Esophagus muscularis mucosa (tissue), 4 donors: ENCODE measurements around the gene GSTT4. TPM values are rescaled to one million over a fixed set of nuclear protein-coding genes. Genes with fewer than 3 reads are reported as not detected.
"Not testable (repeated sequence)": the region's sequence is repeated elsewhere in the genome, so short reads cannot be mapped to it uniquely, and the experiment has no call there.

Experiments
- DNase-seq: peaks from one replicate; pipeline ENCODE4 v3.0.0-alpha.2; 2017; ENCODE audit errors: extremely low spot score
- H3K27ac ChIP-seq, 4 donors: fragments of 200-600 bp; sonication (generic); replicated peaks in 1 of 4; 1 replicate in 3 of 4; 2 replicates in 1 of 4; pipeline ENCODE4 v1.5.1; 2016 to 2019; ENCODE audit warnings: mild to moderate bottlenecking in 1 of 4
- H3K27me3 ChIP-seq, 4 donors: fragments of 200-600 bp; sonication (generic); one replicate each; pipeline versions ENCODE4 v1.5.1 to v1.6.0; 2016 to 2019
- H3K36me3 ChIP-seq, 4 donors: fragments of 200-600 bp; sonication (generic); one replicate each; pipeline ENCODE4 v1.5.1; 2016 to 2019
- H3K4me1 ChIP-seq, 4 donors: fragments of 200-600 bp; sonication (generic); one replicate each; pipeline ENCODE4 v1.5.1; 2016 to 2019
- H3K4me3 ChIP-seq, 4 donors: fragments of 200-600 bp; sonication (generic); 1 replicate in 2 of 4; 2 replicates in 2 of 4; pipeline ENCODE4 v1.5.1; 2016 to 2019; ENCODE audit warnings: mild to moderate bottlenecking in 4 of 4, moderate library complexity in 1 of 4
- H3K9me3 ChIP-seq, 4 donors: fragments of 200-600 bp; sonication (generic); 1 replicate in 3 of 4; 2 replicates in 1 of 4; pipeline ENCODE4 v1.5.1; 2016 to 2019
- EP300 ChIP-seq: sonication (generic); formaldehyde crosslinking; IDR thresholded peaks from one replicate; pipeline ENCODE4 v1.6.1; 2017; ENCODE audit warnings: antibody characterized with exemption
- POLR2A ChIP-seq: fragments of 450-650 bp; IDR thresholded peaks from one replicate; pipeline ENCODE4 v1.6.1; 2017; ENCODE audit warnings: antibody characterized with exemption, moderate library complexity, mild to moderate bottlenecking, low read depth
- POLR2AphosphoS5 ChIP-seq, 2 donors: sonication (generic); formaldehyde crosslinking; IDR thresholded peaks; one replicate each; pipeline ENCODE4 v1.6.1; 2017; ENCODE audit warnings: antibody characterized with exemption in 2 of 2
- WGBS: methylation state at CpG from one replicate; pipeline ENCODE4 v1.1.5; 2018; 5-methylcytosine and 5-hydroxymethylcytosine counted together
- intact Hi-C: fragments of 100-400 bp; cut with DNase I; formaldehyde crosslinking; loops from one replicate; pipeline ENCODE4 v1.15.1; 2023
- total RNA-seq, 4 donors: library from RNA; depleted of rRNA; stranded (reverse); fragments of >200 nt; gene quantifications; one replicate each; pipeline versions ENCODE4 v1.1.0 to v1.2.1, GENCODE V29; 2016
- TF ChIP-seq, protein P1 (sequence below), 3 experiments: fragments of 200-600 bp in 2 of 3; fragments of 450-650 bp in 1 of 3; sonication (generic) in 2 of 3; IDR thresholded peaks; one replicate each; pipeline ENCODE4 v1.5.1; 2017 to 2019; ENCODE audit warnings: antibody characterized with exemption in 3 of 3, mild to moderate bottlenecking in 2 of 3, moderate library complexity in 1 of 3

Gene GSTT4
- total RNA-seq, 4 donors from 2014 or later = not detected

DNA sequence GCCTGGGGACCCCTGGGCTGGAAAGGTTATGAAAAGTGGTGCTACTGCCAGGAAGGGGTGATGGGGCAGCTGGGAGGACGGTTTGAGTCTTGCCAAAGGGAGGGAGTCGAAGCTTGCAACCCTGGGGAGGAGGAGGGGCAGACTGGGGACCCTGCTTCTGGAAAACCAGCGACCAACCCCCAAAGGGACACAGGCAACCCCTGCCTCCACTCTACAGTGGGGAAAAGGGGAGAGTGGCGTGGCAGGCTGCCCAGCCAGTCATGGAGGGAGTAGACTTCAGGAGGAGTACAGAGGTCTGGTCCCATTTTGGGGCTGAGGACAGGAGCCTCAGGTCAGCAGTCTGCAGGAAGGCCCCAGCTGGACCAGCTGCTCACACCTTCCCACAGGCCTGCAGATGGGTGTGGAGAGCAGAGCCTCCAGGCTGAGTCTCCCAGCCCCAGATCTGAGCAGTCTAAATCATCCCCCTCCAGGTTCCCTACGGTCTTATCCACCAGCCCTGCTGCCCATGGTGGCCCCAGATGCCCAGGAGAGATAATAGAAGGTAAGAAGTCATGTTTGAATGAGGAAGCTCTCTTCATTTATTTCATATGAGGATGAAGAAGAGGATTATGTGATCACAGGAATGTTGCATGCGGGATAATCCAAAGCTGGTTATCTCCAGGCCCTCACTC is 34.3 kb downstream of the GSTT4 start:
- peaks cover 0 to 21% (median 13%) of the 10 kb centered on the region in 4 donors for H3K4me1 ChIP-seq
- H3K27me3 ChIP-seq = no peaks in the 10 kb centered on the region
- no peak overlapping the region for H3K27ac ChIP-seq
- no peaks in the 10 kb centered on the region for H3K9me3 ChIP-seq
- no peak overlapping the region for H3K4me3 ChIP-seq
- 79% methylated on average over 6 of the region's 6 CpGs for WGBS
- peaks cover 15 to 30% (median 29%) of the 10 kb centered on the region in 4 donors for H3K36me3 ChIP-seq
- intact Hi-C loops = loop anchor here (5.0 kb wide), 1 partner anchor 44 kb away; no protein-coding TSS in a partner anchor
- TF ChIP-seq EP300 (no peak), POLR2A (no peak), POLR2AphosphoS5 (IDR thresholded peaks at IDR 0.05) (no peak)
- TF ChIP-seq, protein P1, sequence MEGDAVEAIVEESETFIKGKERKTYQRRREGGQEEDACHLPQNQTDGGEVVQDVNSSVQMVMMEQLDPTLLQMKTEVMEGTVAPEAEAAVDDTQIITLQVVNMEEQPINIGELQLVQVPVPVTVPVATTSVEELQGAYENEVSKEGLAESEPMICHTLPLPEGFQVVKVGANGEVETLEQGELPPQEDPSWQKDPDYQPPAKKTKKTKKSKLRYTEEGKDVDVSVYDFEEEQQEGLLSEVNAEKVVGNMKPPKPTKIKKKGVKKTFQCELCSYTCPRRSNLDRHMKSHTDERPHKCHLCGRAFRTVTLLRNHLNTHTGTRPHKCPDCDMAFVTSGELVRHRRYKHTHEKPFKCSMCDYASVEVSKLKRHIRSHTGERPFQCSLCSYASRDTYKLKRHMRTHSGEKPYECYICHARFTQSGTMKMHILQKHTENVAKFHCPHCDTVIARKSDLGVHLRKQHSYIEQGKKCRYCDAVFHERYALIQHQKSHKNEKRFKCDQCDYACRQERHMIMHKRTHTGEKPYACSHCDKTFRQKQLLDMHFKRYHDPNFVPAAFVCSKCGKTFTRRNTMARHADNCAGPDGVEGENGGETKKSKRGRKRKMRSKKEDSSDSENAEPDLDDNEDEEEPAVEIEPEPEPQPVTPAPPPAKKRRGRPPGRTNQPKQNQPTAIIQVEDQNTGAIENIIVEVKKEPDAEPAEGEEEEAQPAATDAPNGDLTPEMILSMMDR (IDR thresholded peaks at IDR 0.05) = no peak
- DNase-seq = peak; percentile 31

DNA sequence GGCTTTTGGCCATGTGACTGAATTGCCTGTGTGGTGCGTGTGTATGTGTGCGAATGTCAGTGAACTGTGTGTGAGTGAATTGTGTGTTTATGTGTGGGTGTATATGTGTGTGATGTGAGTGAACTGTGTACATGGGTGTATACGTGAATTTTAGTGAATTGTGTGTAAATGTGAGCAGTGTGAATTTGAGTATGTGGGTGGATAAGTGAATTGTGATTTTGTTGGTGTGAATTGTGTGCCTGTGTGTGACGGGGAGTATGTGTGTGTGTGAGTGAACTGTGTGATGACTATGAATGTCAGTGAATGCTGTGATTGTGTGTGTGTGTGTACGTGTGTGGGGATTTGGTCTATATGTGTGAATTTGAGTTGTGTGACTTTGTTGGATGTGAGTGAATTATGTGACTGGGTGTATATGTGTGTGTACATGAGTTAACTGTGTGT is 35.0 kb downstream of the GSTT4 start:
- TF ChIP-seq, protein P1 (IDR thresholded peaks at IDR 0.05) = no peak
- peaks cover 0 to 21% (median 13%) of the 10 kb centered on the region in 4 donors for H3K4me1 ChIP-seq
- no peak overlapping the region for H3K4me3 ChIP-seq
- no peaks in the 10 kb centered on the region for H3K9me3 ChIP-seq
- no peaks in the 10 kb centered on the region for H3K27me3 ChIP-seq
- intact Hi-C loops = loop anchor here (5.0 kb wide), 1 partner anchor 43 kb away; no protein-coding TSS in a partner anchor
- H3K36me3 ChIP-seq = peaks cover 15 to 30% (median 29%) of the 10 kb centered on the region in 4 donors
- 75% methylated on average over 5 of the region's 5 CpGs for WGBS
- no peak overlapping the region for H3K27ac ChIP-seq
- peak; percentile 62 for DNase-seq

DNA sequence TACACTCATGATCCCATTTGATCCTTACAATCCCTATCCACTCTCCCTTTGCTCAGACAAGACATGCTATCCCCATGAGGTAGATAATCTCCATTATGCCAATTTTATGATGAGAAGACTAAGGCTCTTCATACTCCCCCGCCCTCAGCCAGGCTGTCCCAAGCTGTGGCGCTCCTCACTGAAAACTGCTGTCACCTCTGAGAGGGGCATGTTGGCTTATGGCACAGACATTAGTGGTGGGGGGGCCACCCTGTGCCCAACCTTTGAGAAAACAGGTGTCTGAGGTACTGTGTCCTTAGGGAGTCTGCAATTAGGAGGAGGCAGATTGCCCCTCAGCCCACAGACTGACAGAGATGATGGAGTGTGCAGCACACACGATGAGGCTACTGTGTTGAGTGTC is 36.2 kb downstream of the GSTT4 start:
- peak; percentile 62 for DNase-seq

DNA sequence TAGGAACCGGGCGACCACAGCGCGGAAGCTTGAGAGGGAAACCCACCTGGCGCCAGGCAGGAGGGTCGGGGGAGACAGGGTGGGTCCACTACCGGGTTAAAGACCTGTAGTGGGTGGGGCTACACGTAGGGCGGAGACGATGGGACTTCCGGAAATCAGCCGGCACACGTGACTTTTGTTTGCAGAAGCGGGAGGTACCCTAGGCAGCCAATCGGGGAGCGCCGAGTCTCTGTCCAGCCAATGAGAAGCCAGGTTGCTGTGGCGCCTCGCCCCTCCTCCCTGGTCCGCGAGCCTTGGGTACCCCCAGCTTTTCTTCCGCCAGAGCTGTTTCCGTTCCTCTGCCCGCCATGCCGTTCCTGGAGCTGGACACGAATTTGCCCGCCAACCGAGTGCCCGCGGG is 38.7 kb downstream of the GSTT4 start, which contains the start of gene DDTL:
Gene DDTL (plus strand): TSS at position 321 of the 400 bp plus-strand sequence. CDS start 27 bp downstream, at position 348.
- intact Hi-C loops, H3K9me3 ChIP-seq, H3K4me3 ChIP-seq, H3K27ac ChIP-seq, DNase-seq, H3K27me3 ChIP-seq: not testable (repeated sequence)
- no CpG with 5 or more reads among the region's 30 CpGs for WGBS
- Histone ChIP-seq H3K4me1 (peaks cover 0 to 18% (median 10%) of the 10 kb centered on the region in 4 donors), H3K36me3 (peaks cover 13 to 26% (median 26%) of the 10 kb centered on the region in 4 donors)

More for the DNA sequence above, 36.2 kb downstream of the GSTT4 start:
- 92% methylated on average over 3 of the region's 3 CpGs for WGBS
- TF ChIP-seq POLR2AphosphoS5 (IDR thresholded peaks at IDR 0.05) (no peak), POLR2A (no peak), EP300 (no peak)
- TF ChIP-seq, protein P1 (IDR thresholded peaks at IDR 0.05) = no peak
- H3K4me3 ChIP-seq = no peak overlapping the region
- intact Hi-C loops = no loop called here
- H3K27ac ChIP-seq = no peak overlapping the region
- H3K36me3 ChIP-seq = peaks cover 15 to 30% (median 29%) of the 10 kb centered on the region in 4 donors
- peaks cover 0 to 21% (median 13%) of the 10 kb centered on the region in 4 donors for H3K4me1 ChIP-seq
- H3K27me3 ChIP-seq = no peaks in the 10 kb centered on the region
- no peaks in the 10 kb centered on the region for H3K9me3 ChIP-seq

DNA sequence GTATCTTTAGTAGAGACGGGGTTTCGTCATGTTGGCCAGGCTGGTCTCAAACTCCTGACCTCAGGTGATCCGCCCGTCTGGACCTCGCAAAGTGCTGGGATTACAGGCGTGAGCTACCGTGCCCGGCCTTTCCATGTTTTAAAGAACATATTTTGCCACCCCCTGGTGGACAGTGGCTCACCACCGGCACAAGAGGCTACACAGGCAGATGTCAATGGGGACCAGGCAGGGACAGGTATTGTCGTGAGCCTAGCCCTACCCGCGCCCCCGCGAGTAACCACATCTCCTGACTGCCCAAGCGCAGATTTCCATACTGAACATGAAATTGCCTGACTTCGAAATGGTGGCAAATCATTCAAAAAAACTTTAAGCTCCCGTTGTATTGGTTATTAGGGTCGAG is 39.2 kb downstream of the GSTT4 start:
- DNase-seq, intact Hi-C loops, H3K27ac ChIP-seq, H3K9me3 ChIP-seq, H3K4me3 ChIP-seq, H3K27me3 ChIP-seq: not testable (repeated sequence)
- WGBS = no CpG with 5 or more reads among the region's 18 CpGs
- Histone ChIP-seq H3K36me3 (peaks cover 8 to 21% (median 21%) of the 10 kb centered on the region in 4 donors), H3K4me1 (peaks cover 0 to 13% (median 6%) of the 10 kb centered on the region in 4 donors)

DNA sequence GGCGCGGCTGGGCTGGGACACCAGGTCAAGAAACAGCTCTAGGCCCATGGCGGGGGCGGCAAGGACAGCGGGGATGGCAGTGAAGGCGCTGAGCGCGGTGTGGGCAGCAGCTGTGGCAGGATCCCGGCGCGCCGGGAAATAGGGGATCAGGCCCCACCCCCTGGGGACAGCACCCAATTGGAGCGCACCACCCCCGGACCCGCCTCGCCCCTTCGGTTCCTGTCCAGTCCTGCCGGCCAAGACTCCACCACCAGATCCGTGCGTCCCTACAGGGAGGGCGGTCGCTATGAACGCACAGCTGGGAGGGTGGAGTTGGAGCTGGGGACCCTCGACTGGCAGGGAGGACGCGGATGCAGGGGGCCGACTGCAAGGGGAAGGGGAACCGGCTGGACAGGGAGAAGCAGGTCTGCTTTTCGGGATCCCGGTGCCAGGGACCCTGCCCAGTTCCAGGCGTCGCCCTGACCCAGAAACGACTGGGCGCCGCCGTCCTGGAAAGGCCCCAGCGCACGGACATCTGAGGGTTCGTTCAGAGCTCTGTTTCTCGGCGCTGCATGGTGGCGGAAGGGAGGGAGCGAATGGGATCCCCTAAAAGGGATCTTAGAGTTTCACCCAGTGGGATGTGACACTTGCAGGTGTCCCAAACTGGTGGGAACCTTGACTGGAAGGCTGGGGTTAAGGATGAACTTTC is 44.0 kb downstream of the GSTT4 start, which contains the start of gene GSTT2B:
Gene GSTT2B (minus strand): TSS at position 112 of the 688 bp plus-strand sequence. CDS start 64 bp downstream, at position 48.
- Histone ChIP-seq H3K27ac (peak within 1 kb of the TSS in 1 of 4 donors; percentile 62), H3K4me3 (peak within 1 kb of the TSS in 2 of 4 donors; percentile 34 to 41)
- intact Hi-C loops, H3K36me3 ChIP-seq, H3K27me3 ChIP-seq, DNase-seq, H3K4me1 ChIP-seq, H3K9me3 ChIP-seq: not testable (repeated sequence)
- WGBS = no CpG with 5 or more reads among the region's 43 CpGs
